GM12874 (cell line): ENCODE measurements around the gene KCNH1.

Experiments
- CTCF ChIP-seq: IDR thresholded peaks from 2 replicates; pipeline ENCODE4 v1.5.1; 2011; ENCODE audit warnings: low read depth, mild to moderate bottlenecking, control low read depth, low read length, moderate library complexity; ENCODE audit not compliant: insufficient read depth

Gene KCNH1

GRCh38 chr1:210949039-210949438, 184.9 kb downstream of the KCNH1 start:
- TF ChIP-seq CTCF = no peak

- TF ChIP-seq CTCF = no peak
Measured at GRCh38 chr1:210944252-210944651, 189.7 kb downstream of the KCNH1 start.

- no peak for TF ChIP-seq CTCF
Measured at GRCh38 chr1:210942513-210942912, 191.4 kb downstream of the KCNH1 start.

GRCh38 chr1:210940081-210940617, 193.8 kb downstream of the KCNH1 start:
- no peak for TF ChIP-seq CTCF

GRCh38 chr1:210938416-210938925, 195.5 kb downstream of the KCNH1 start:
- no peak for TF ChIP-seq CTCF

- no peak for TF ChIP-seq CTCF
Measured at GRCh38 chr1:210937846-210938245, 196.1 kb downstream of the KCNH1 start.

GRCh38 chr1:210935905-210936304, 198.0 kb downstream of the KCNH1 start:
- TF ChIP-seq CTCF = no peak
